ENCODE measurements around the gene HMGXB4. TPM values are rescaled to one million over a fixed set of nuclear protein-coding genes. Genes with fewer than 3 reads are reported as not detected.

The HMGXB4 gene
- total and polyA plus RNA-seq, 2 of the 8 experiments (the other 6 are each of a cell fraction or from before 2014, with no cell fraction given), result 20.9 to 41.3 TPM

DNA sequence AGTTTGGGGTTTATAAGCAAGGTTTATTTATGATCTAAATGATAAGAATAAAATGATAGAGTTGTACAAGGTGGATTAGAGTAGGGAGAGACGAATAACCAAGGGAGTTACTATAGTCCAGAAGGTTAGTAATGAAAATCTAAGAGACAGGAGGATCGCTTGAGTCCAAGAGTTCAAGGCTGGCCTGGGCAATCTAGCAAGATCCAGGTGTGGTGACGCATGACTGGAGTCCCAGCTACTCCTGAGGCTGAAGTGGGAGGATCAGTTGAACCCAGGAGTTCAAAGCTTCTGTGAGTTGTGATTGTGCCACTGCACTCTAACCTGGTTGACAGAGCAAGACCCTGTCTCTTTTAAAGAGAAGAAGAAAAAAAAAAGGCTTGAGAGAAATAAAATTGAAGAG lies 12.3 kb downstream of the HMGXB4 start (continued):
- no peak for TF ChIP-seq EZH2 (IDR thresholded peaks at IDR 0.05; ENCODE audit: low read depth, low read length, severe bottlenecking)
- TF ChIP-seq, protein P1, sequence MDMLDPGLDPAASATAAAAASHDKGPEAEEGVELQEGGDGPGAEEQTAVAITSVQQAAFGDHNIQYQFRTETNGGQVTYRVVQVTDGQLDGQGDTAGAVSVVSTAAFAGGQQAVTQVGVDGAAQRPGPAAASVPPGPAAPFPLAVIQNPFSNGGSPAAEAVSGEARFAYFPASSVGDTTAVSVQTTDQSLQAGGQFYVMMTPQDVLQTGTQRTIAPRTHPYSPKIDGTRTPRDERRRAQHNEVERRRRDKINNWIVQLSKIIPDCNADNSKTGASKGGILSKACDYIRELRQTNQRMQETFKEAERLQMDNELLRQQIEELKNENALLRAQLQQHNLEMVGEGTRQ (IDR thresholded peaks at IDR 0.05; ENCODE audit: low read length), result no peak
- TF ChIP-seq, protein P2, sequence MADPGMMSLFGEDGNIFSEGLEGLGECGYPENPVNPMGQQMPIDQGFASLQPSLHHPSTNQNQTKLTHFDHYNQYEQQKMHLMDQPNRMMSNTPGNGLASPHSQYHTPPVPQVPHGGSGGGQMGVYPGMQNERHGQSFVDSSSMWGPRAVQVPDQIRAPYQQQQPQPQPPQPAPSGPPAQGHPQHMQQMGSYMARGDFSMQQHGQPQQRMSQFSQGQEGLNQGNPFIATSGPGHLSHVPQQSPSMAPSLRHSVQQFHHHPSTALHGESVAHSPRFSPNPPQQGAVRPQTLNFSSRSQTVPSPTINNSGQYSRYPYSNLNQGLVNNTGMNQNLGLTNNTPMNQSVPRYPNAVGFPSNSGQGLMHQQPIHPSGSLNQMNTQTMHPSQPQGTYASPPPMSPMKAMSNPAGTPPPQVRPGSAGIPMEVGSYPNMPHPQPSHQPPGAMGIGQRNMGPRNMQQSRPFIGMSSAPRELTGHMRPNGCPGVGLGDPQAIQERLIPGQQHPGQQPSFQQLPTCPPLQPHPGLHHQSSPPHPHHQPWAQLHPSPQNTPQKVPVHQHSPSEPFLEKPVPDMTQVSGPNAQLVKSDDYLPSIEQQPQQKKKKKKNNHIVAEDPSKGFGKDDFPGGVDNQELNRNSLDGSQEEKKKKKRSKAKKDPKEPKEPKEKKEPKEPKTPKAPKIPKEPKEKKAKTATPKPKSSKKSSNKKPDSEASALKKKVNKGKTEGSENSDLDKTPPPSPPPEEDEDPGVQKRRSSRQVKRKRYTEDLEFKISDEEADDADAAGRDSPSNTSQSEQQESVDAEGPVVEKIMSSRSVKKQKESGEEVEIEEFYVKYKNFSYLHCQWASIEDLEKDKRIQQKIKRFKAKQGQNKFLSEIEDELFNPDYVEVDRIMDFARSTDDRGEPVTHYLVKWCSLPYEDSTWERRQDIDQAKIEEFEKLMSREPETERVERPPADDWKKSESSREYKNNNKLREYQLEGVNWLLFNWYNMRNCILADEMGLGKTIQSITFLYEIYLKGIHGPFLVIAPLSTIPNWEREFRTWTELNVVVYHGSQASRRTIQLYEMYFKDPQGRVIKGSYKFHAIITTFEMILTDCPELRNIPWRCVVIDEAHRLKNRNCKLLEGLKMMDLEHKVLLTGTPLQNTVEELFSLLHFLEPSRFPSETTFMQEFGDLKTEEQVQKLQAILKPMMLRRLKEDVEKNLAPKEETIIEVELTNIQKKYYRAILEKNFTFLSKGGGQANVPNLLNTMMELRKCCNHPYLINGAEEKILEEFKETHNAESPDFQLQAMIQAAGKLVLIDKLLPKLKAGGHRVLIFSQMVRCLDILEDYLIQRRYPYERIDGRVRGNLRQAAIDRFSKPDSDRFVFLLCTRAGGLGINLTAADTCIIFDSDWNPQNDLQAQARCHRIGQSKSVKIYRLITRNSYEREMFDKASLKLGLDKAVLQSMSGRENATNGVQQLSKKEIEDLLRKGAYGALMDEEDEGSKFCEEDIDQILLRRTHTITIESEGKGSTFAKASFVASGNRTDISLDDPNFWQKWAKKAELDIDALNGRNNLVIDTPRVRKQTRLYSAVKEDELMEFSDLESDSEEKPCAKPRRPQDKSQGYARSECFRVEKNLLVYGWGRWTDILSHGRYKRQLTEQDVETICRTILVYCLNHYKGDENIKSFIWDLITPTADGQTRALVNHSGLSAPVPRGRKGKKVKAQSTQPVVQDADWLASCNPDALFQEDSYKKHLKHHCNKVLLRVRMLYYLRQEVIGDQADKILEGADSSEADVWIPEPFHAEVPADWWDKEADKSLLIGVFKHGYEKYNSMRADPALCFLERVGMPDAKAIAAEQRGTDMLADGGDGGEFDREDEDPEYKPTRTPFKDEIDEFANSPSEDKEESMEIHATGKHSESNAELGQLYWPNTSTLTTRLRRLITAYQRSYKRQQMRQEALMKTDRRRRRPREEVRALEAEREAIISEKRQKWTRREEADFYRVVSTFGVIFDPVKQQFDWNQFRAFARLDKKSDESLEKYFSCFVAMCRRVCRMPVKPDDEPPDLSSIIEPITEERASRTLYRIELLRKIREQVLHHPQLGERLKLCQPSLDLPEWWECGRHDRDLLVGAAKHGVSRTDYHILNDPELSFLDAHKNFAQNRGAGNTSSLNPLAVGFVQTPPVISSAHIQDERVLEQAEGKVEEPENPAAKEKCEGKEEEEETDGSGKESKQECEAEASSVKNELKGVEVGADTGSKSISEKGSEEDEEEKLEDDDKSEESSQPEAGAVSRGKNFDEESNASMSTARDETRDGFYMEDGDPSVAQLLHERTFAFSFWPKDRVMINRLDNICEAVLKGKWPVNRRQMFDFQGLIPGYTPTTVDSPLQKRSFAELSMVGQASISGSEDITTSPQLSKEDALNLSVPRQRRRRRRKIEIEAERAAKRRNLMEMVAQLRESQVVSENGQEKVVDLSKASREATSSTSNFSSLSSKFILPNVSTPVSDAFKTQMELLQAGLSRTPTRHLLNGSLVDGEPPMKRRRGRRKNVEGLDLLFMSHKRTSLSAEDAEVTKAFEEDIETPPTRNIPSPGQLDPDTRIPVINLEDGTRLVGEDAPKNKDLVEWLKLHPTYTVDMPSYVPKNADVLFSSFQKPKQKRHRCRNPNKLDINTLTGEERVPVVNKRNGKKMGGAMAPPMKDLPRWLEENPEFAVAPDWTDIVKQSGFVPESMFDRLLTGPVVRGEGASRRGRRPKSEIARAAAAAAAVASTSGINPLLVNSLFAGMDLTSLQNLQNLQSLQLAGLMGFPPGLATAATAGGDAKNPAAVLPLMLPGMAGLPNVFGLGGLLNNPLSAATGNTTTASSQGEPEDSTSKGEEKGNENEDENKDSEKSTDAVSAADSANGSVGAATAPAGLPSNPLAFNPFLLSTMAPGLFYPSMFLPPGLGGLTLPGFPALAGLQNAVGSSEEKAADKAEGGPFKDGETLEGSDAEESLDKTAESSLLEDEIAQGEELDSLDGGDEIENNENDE (IDR thresholded peaks at IDR 0.05; ENCODE audit: insufficient replicate concordance, low read length), result no peak
- TF ChIP-seq, protein P3, sequence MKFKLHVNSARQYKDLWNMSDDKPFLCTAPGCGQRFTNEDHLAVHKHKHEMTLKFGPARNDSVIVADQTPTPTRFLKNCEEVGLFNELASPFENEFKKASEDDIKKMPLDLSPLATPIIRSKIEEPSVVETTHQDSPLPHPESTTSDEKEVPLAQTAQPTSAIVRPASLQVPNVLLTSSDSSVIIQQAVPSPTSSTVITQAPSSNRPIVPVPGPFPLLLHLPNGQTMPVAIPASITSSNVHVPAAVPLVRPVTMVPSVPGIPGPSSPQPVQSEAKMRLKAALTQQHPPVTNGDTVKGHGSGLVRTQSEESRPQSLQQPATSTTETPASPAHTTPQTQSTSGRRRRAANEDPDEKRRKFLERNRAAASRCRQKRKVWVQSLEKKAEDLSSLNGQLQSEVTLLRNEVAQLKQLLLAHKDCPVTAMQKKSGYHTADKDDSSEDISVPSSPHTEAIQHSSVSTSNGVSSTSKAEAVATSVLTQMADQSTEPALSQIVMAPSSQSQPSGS (IDR thresholded peaks at IDR 0.05; ENCODE audit: low read length), result no peak
- no peak for TF ChIP-seq ASH2L (IDR thresholded peaks at IDR 0.05; ENCODE audit: low read length)
- TF ChIP-seq KDM4A (IDR thresholded peaks at IDR 0.05; ENCODE audit: low read depth, low read length, severe bottlenecking), result no peak
- no peak for TF ChIP-seq TAF1 (IDR thresholded peaks at IDR 0.05; ENCODE audit: low read depth, low read length)

All from H1 (cell line).